SK-N-SH treated with all-trans-retinoic acid at 6 μM for 48 hours (cell line): ENCODE data around the gene SYNJ2.

ENCODE experiments used
- ATAC-seq: fragments of 200-7000 bp; cut with Tn5 transposase; 3 replicates; pipeline ENCODE4 v1.9.1; 2020; ENCODE audit warnings: mild to moderate bottlenecking, moderate library complexity
- ARNTL ChIP-seq: fragments of 450-650 bp; formaldehyde crosslinking; IDR thresholded peaks from 2 replicates; pipeline ENCODE4 v1.5.0; 2020; ENCODE audit warnings: low read depth, mild to moderate bottlenecking, moderate library complexity, borderline replicate concordance
- BACH2 ChIP-seq: fragments of 250-450 bp; sonication (Bioruptor Pico); IDR thresholded peaks from 2 replicates; pipeline ENCODE4 v1.9.0; 2021; ENCODE audit warnings: mild to moderate bottlenecking, borderline replicate concordance
- CSDC2 ChIP-seq: fragments of 250-450 bp; sonication (Bioruptor Pico); IDR thresholded peaks from 2 replicates; pipeline ENCODE4 v1.5.0; 2020; ENCODE audit warnings: mild to moderate bottlenecking, moderate library complexity
- CSRNP3 ChIP-seq: fragments of 250-450 bp; sonication (Bioruptor Pico); IDR thresholded peaks from 2 replicates; pipeline ENCODE4 v1.5.1; 2021; ENCODE audit warnings: mild to moderate bottlenecking, moderate library complexity
- ESRRG ChIP-seq: fragments of 250-450 bp; sonication (Bioruptor Pico); IDR thresholded peaks from 2 replicates; pipeline ENCODE4 v1.6.1; 2021; ENCODE audit warnings: mild to moderate bottlenecking
- GLIS3 ChIP-seq: fragments of 250-450 bp; sonication (Bioruptor Pico); IDR thresholded peaks from 2 replicates; pipeline ENCODE4 v1.5.0; 2020; ENCODE audit warnings: mild to moderate bottlenecking, moderate library complexity
- ISL1 ChIP-seq: fragments of 250-450 bp; sonication (Bioruptor Pico); IDR thresholded peaks from 2 replicates; pipeline ENCODE4 v2.1.2; 2022; ENCODE audit warnings: mild to moderate bottlenecking, moderate library complexity
- OSR1 ChIP-seq: fragments of 250-450 bp; sonication (Bioruptor Pico); IDR thresholded peaks from 2 replicates; pipeline ENCODE4 v1.8.0; 2022; ENCODE audit warnings: moderate library complexity, mild to moderate bottlenecking, inconsistent platforms
- POU6F1 ChIP-seq: fragments of 250-450 bp; sonication (Bioruptor Pico); IDR thresholded peaks from 2 replicates; pipeline ENCODE4 v1.8.0; 2021; ENCODE audit warnings: low read depth, mild to moderate bottlenecking, moderate library complexity, borderline replicate concordance
- RARB ChIP-seq: fragments of 250-450 bp; sonication (Bioruptor Pico); IDR thresholded peaks from 2 replicates; pipeline ENCODE4 v1.8.0; 2021; ENCODE audit warnings: mild to moderate bottlenecking, moderate library complexity
- SNAI2 ChIP-seq: fragments of 250-450 bp; sonication (Bioruptor Pico); IDR thresholded peaks from 2 replicates; pipeline ENCODE4 v1.5.0; 2020; ENCODE audit warnings: mild to moderate bottlenecking, moderate library complexity
- TCF4 ChIP-seq: fragments of 250-450 bp; sonication (Bioruptor Pico); IDR thresholded peaks from 2 replicates; pipeline ENCODE4 v1.8.0; 2021; ENCODE audit warnings: mild to moderate bottlenecking, moderate library complexity, borderline replicate concordance
- TOX ChIP-seq: fragments of 250-450 bp; sonication (Bioruptor Pico); IDR thresholded peaks from 2 replicates; pipeline ENCODE4 v1.8.0; 2021; ENCODE audit warnings: mild to moderate bottlenecking, moderate library complexity, borderline replicate concordance
- TSHZ2 ChIP-seq: fragments of 250-450 bp; sonication (Bioruptor Pico); IDR thresholded peaks from 2 replicates; pipeline ENCODE4 v1.5.0; 2020; ENCODE audit warnings: mild to moderate bottlenecking, moderate library complexity
- ZC3H10 ChIP-seq: fragments of 250-450 bp; sonication (Bioruptor Pico); IDR thresholded peaks from 2 replicates; pipeline ENCODE4 v1.5.1; 2021; ENCODE audit warnings: mild to moderate bottlenecking, moderate library complexity
- ZFP30 ChIP-seq: fragments of 450-650 bp; formaldehyde crosslinking; IDR thresholded peaks from 2 replicates; pipeline ENCODE4 v1.5.0; 2022; ENCODE audit warnings: mild to moderate bottlenecking, moderate library complexity
- ZNF70 ChIP-seq: fragments of 450-650 bp; formaldehyde crosslinking; IDR thresholded peaks from 2 replicates; pipeline ENCODE4 v1.5.0; 2020; ENCODE audit warnings: mild to moderate bottlenecking, moderate library complexity
- ZNF8 ChIP-seq: fragments of 450-650 bp; formaldehyde crosslinking; IDR thresholded peaks from 2 replicates; pipeline ENCODE4 v1.5.0; 2020; ENCODE audit warnings: mild to moderate bottlenecking, moderate library complexity

Gene SYNJ2

GRCh38 chr6:158056355-158056754 is 74.7 kb downstream of the SYNJ2 start (continued):
- TF ChIP-seq TSHZ2 (CRISPR knock-in tag) (no peak), ZC3H10 (no peak), ISL1 (CRISPR knock-in tag) (no peak), ESRRG (no peak), GLIS3 (CRISPR knock-in tag) (no peak), CSRNP3 (CRISPR knock-in tag) (no peak), ZNF8 (CRISPR knock-in tag) (no peak), POU6F1 (no peak), SNAI2 (CRISPR knock-in tag) (no peak)

- TF ChIP-seq CSRNP3 (CRISPR knock-in tag) (no peak), TCF4 (CRISPR knock-in tag) (no peak), POU6F1 (no peak), ZNF70 (CRISPR knock-in tag) (no peak), CSDC2 (CRISPR knock-in tag) (no peak), ARNTL (CRISPR knock-in tag) (no peak), RARB (CRISPR knock-in tag) (no peak), TOX (CRISPR knock-in tag) (no peak), TSHZ2 (CRISPR knock-in tag) (no peak), BACH2 (CRISPR knock-in tag) (no peak), OSR1 (CRISPR knock-in tag) (no peak), ZC3H10 (no peak), ISL1 (CRISPR knock-in tag) (no peak), ZFP30 (CRISPR knock-in tag) (no peak), SNAI2 (CRISPR knock-in tag) (no peak)
- no peak for ATAC-seq
Measured at GRCh38 chr6:158056804-158057203, 75.1 kb downstream of the SYNJ2 start.
